Right hindlimb (tissue), 1 donor: Measurements from ENCODE around the gene NSUN6.
"Not testable (repeated sequence)": the region's sequence is repeated elsewhere in the genome, so short reads cannot be mapped to it uniquely, and the experiment has no call there.

ENCODE experiments used
- DNase-seq: peaks from one replicate; pipeline ENCODE4 v3.0.0-alpha.2; 2018

NSUN6 gene

GRCh38 chr10:18659125-18659818 is 7.9 kb upstream of the NSUN6 start, which contains the start of gene ARL5B:
ARL5B (plus strand) TSS chr10:18659431; CDS start chr10:18659638, 207 bp downstream.
- DNase-seq: peak; percentile 99

GRCh38 chr10:18658271-18659124 is 7.1 kb upstream of the NSUN6 start:
- peak; percentile 46 for DNase-seq

- DNase-seq: no peak
Measured at GRCh38 chr10:18656724-18657123, 5.3 kb upstream of the NSUN6 start.

GRCh38 chr10:18653112-18653511 is 1.7 kb upstream of the NSUN6 start:
- DNase-seq: no peak

GRCh38 chr10:18650404-18650997 is 886 bp downstream of the NSUN6 start:
- DNase-seq: no peak

GRCh38 chr10:18649364-18649959 is 1.9 kb downstream of the NSUN6 start:
- DNase-seq: no peak

- DNase-seq: no peak
Measured at GRCh38 chr10:18647945-18648344, 3.4 kb downstream of the NSUN6 start.

GRCh38 chr10:18647151-18647550 is 4.2 kb downstream of the NSUN6 start:
- DNase-seq: no peak

GRCh38 chr10:18639719-18640118 is 11.7 kb downstream of the NSUN6 start:
- DNase-seq: not testable (repeated sequence)

GRCh38 chr10:18637400-18637799 is 14.0 kb downstream of the NSUN6 start:
- DNase-seq: not testable (repeated sequence)

GRCh38 chr10:18635995-18636394 is 15.4 kb downstream of the NSUN6 start:
- no peak for DNase-seq

- not testable (repeated sequence) for DNase-seq
Measured at GRCh38 chr10:18632500-18632899, 18.9 kb downstream of the NSUN6 start.

- DNase-seq: peak; percentile 78
Measured at GRCh38 chr10:18627452-18628018, 23.9 kb downstream of the NSUN6 start.

GRCh38 chr10:18625886-18626285 is 25.5 kb downstream of the NSUN6 start:
- no peak for DNase-seq

- not testable (repeated sequence) for DNase-seq
Measured at GRCh38 chr10:18623671-18624070, 27.7 kb downstream of the NSUN6 start.

- no peak for DNase-seq
Measured at GRCh38 chr10:18620856-18621255, 30.5 kb downstream of the NSUN6 start.

GRCh38 chr10:18619016-18619415 is 32.4 kb downstream of the NSUN6 start:
- no peak for DNase-seq

GRCh38 chr10:18616337-18616736 is 35.0 kb downstream of the NSUN6 start:
- DNase-seq: no peak

GRCh38 chr10:18615618-18616017 is 35.8 kb downstream of the NSUN6 start:
- DNase-seq: no peak

GRCh38 chr10:18611168-18611567 is 40.2 kb downstream of the NSUN6 start:
- no peak for DNase-seq

GRCh38 chr10:18610517-18610916 is 40.9 kb downstream of the NSUN6 start:
- no peak for DNase-seq

GRCh38 chr10:18608596-18608995 is 42.8 kb downstream of the NSUN6 start:
- DNase-seq: no peak
